ENCODE measurements around the gene FUCA1. TPM values are rescaled to one million over a fixed set of nuclear protein-coding genes. Genes with fewer than 3 reads are reported as not detected.
"Not testable (repeated sequence)": the region's sequence is repeated elsewhere in the genome, so short reads cannot be mapped to it uniquely, and the experiment has no call there.

The FUCA1 gene
- total and polyA plus RNA-seq, 5 experiments from 2014 or later: 8.1 to 18.4 (median 13.8) TPM

GRCh38 chr1:23826590-23826989, 41.5 kb downstream of the FUCA1 start:
- H3K4me1 Mint-ChIP-seq: peaks cover 16 to 29% (median 25%) of the 10 kb centered on the region in 4 donors
- not testable (repeated sequence) for DNase-seq, H3K9me3 Mint-ChIP-seq, H3K27me3 Mint-ChIP-seq, ATAC-seq, H3K36me3 Mint-ChIP-seq
- POLR2A ChIA-PET: interaction anchor here (1.7 to 3.7 kb wide), 4 partner anchors 10 to 49 kb away, joined by 9 to 29 read pairs (median 16); partner anchors contain the start of genes GALE and PITHD1
- H3K4me3 Mint-ChIP-seq: peak overlapping the region in 6 of 10 donors; percentile 31 to 96 (median 50)
- peak overlapping the region in 3 of 10 donors; percentile 11 to 63 (median 43) for H3K27ac Mint-ChIP-seq

GRCh38 chr1:23825762-23826522, 42.1 kb downstream of the FUCA1 start:
- peak in 1 of 10 donors; percentile 10 for DNase-seq
- no peaks in the 10 kb centered on the region for H3K27me3 Mint-ChIP-seq
- H3K27ac Mint-ChIP-seq: peak overlapping the region; percentile 93 to 98 (median 96)
- H3K4me1 Mint-ChIP-seq: peaks cover 16 to 29% (median 25%) of the 10 kb centered on the region in 4 donors
- peaks cover 0 to 2% (median 0%) of the 10 kb centered on the region in 3 donors for H3K36me3 Mint-ChIP-seq
- H3K4me3 Mint-ChIP-seq: peak overlapping the region; percentile 90 to 97 (median 94)
- ATAC-seq: peak in 1 of 2 donors; percentile 8
- no peaks in the 10 kb centered on the region for H3K9me3 Mint-ChIP-seq
- POLR2A ChIA-PET: interaction anchor here (0.6 to 3.7 kb wide), 22 partner anchors 9 to 1604 kb away, joined by 3 to 29 read pairs (median 4); partner anchors contain the start of genes ELOA, FUCA1, GALE and LYPLA2

DNA sequence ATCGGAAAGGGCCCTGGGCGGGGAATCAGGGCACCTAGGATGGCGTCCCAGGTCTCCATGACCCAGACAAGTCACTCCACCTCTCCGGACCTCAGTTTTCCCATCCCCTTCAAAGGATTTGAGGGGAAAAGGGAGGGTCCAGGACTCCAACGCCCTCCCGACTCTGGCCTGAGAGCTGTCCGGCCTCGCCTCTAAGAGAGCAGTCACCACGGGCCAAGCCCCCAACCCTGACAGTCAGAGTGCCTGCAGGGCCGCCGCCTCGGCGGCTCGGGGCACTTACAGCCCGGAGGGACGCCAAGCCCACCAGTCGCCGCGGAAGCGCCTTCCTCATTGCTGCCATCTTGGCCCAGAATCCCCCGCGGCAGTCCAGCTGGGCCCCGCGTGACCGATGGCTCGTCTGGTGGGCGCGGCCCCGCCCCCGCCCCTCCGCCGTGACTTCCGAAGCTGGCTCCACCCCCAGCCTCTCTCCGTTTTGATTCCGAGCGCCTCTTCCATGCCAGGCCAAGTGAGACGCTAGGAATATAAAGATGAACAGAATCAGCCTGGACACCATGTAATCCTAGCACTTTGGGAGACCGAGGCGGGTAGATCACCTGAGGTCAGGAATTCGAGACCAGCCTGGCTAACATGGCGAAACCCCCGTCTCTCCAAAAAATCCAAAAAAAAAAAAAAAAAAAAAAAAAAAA, 42.9 kb downstream of the FUCA1 start, which contains the start of gene HMGCL:
HMGCL (minus strand) TSS at position 354 of the 686 bp plus-strand sequence; CDS start at position 340, 14 bp downstream.
- POLR2A ChIA-PET: interaction anchor here (0.6 to 3.7 kb wide), 24 partner anchors 8 to 1605 kb away, joined by 3 to 29 read pairs (median 4); partner anchors contain the start of genes ELOA, FUCA1, GALE and LYPLA2
- DNase-seq: peak; percentile 81 to 93 (median 85)
- Mint-ChIP-seq H3K27ac (peak within 1 kb of the TSS; percentile 93 to 98 (median 96)), H3K36me3 (peaks cover 0 to 4% (median 3%) of the 10 kb centered on the region in 3 donors), H3K4me1 (peaks cover 19 to 29% (median 25%) of the 10 kb centered on the region in 4 donors), H3K4me3 (peak within 1 kb of the TSS; percentile 90 to 97 (median 94)), H3K9me3 (no peaks in the 10 kb centered on the region), H3K27me3 (no peaks in the 10 kb centered on the region)
- peak; percentile 97 for ATAC-seq

GRCh38 chr1:23824711-23825075, 43.4 kb downstream of the FUCA1 start:
- DNase-seq: no peak
- Mint-ChIP-seq H3K4me3 (peak overlapping the region; percentile 90 to 97 (median 94)), H3K27ac (peak overlapping the region; percentile 93 to 98 (median 96)), H3K27me3 (no peaks in the 10 kb centered on the region), H3K9me3 (no peaks in the 10 kb centered on the region), H3K4me1 (peaks cover 19 to 29% (median 25%) of the 10 kb centered on the region in 4 donors), H3K36me3 (peaks cover 0 to 6% (median 4%) of the 10 kb centered on the region in 3 donors)
- POLR2A ChIA-PET: interaction anchor here (0.6 to 3.7 kb wide), 16 partner anchors 8 to 135 kb away, joined by 3 to 29 read pairs (median 6); partner anchors contain the start of genes FUCA1, GALE, LYPLA2 and PITHD1
- peak; percentile 9 for ATAC-seq

DNA sequence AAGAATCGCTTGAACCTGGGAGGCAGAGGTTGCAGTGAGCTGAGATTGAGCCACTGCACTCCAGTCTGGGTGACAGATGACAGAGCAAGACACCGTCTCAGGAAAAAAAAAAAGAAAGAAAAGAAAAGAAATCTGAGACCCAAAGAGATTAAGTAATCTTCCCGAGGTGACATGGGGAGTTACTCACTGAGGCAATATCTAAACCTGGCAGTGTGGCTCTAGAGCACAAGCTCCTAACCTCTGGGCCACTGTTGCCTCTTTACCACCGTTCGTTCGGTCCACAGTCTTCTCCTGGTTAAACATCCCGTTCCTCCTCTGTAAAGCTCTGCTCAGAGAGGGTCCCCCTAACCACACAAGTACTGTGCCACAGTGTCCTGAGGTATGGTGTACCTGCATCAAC, 44.3 kb downstream of the FUCA1 start:
- POLR2A ChIA-PET: interaction anchor here (2.7 to 3.7 kb wide), 3 partner anchors 13 to 46 kb away, joined by 9 to 29 read pairs (median 16); partner anchors contain the start of genes GALE and PITHD1
- DNase-seq: no peak
- peak overlapping the region in 9 of 10 donors; percentile 66 to 98 (median 94) for H3K27ac Mint-ChIP-seq
- no peak for ATAC-seq
- H3K27me3 Mint-ChIP-seq: no peaks in the 10 kb centered on the region
- H3K36me3 Mint-ChIP-seq: peaks cover 0 to 9% (median 4%) of the 10 kb centered on the region in 3 donors
- H3K4me1 Mint-ChIP-seq: peaks cover 19 to 29% (median 25%) of the 10 kb centered on the region in 4 donors
- H3K9me3 Mint-ChIP-seq: no peaks in the 10 kb centered on the region
- peak overlapping the region; percentile 41 to 97 (median 82) for H3K4me3 Mint-ChIP-seq

GRCh38 chr1:23817633-23818032, 50.5 kb downstream of the FUCA1 start:
- DNase-seq (no peak), ATAC-seq (no peak)
- H3K4me1 Mint-ChIP-seq: peaks cover 0 to 8% (median 2%) of the 10 kb centered on the region in 4 donors
- H3K4me3 Mint-ChIP-seq: no peak overlapping the region
- POLR2A ChIA-PET: interaction anchor here (2.5 kb wide), 1 partner anchor 8 kb away, joined by 15 read pairs; the partner anchor contains the start of gene HMGCL
- H3K36me3 Mint-ChIP-seq: peaks cover 0 to 67% (median 17%) of the 10 kb centered on the region in 3 donors
- H3K27me3 Mint-ChIP-seq: no peaks in the 10 kb centered on the region
- no peaks in the 10 kb centered on the region for H3K9me3 Mint-ChIP-seq
- H3K27ac Mint-ChIP-seq: no peak overlapping the region

DNA sequence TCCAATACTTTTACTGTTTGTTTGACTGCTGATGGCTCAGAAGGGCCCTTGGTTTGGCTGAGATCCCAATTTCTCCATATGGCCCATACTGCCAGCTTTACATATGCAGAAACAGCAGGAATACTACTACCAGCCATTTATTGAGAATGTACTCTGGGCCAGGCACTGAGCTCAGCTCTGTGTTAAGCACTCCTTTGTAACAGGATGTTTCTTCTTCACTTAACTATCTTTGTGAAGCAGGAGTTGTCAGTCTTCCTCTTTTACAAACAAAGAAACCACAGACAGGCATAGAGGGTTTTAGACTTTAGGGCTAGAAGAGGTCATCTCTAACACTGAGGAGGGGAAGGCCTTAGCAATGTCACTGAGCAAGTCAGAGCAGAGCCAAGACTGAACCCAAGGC, 51.2 kb downstream of the FUCA1 start:
- H3K4me1 Mint-ChIP-seq: peaks cover 0 to 6% (median 2%) of the 10 kb centered on the region in 4 donors
- no peak overlapping the region for H3K27ac Mint-ChIP-seq
- H3K36me3 Mint-ChIP-seq: peaks cover 0 to 71% (median 17%) of the 10 kb centered on the region in 3 donors
- ATAC-seq (no peak), DNase-seq (no peak)
- no peak overlapping the region for H3K4me3 Mint-ChIP-seq
- POLR2A ChIA-PET: interaction anchor here (2.5 kb wide), 1 partner anchor 9 kb away, joined by 15 read pairs; the partner anchor contains the start of gene HMGCL
- no peaks in the 10 kb centered on the region for H3K9me3 Mint-ChIP-seq
- no peaks in the 10 kb centered on the region for H3K27me3 Mint-ChIP-seq

- H3K27ac Mint-ChIP-seq: no peak overlapping the region
- no peak for DNase-seq
- H3K4me1 Mint-ChIP-seq: peaks cover 0 to 3% (median 2%) of the 10 kb centered on the region in 4 donors
- H3K4me3 Mint-ChIP-seq: no peak overlapping the region
- no peaks in the 10 kb centered on the region for H3K9me3 Mint-ChIP-seq
- H3K27me3 Mint-ChIP-seq: no peaks in the 10 kb centered on the region
- peaks cover 0 to 71% (median 17%) of the 10 kb centered on the region in 3 donors for H3K36me3 Mint-ChIP-seq
- POLR2A ChIA-PET: interaction anchor here (2.5 kb wide), 1 partner anchor 9 kb away, joined by 15 read pairs; the partner anchor contains the start of gene HMGCL
- ATAC-seq: no peak
These were observed 51.7 kb downstream of the FUCA1 start for GRCh38 chr1:23816361-23816760.

DNA sequence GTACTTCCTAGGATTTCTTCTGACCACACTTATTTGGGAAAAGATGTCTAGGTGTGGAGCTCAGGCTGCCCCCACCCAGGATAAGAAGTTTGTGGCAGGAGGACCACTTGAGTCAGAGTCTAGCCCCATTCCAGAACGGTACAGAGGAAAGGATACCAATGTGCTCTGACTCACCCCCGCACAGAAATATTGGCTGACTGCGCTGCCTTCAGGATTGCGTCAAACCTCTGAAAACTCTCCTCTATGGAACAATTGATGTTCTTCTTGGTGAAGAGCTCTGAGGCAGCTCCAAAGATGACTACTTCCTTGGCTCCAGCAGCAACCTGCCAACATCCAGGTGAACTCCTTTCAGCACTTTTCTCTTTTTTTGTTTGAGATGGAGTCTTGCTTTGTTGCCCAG, 54.1 kb downstream of the FUCA1 start:
- H3K4me3 Mint-ChIP-seq: no peak overlapping the region
- H3K27ac Mint-ChIP-seq: peak overlapping the region in 1 of 10 donors; percentile 49
- ATAC-seq (no peak), DNase-seq (no peak)
- peaks cover 0 to 72% (median 14%) of the 10 kb centered on the region in 3 donors for H3K36me3 Mint-ChIP-seq
- H3K27me3 Mint-ChIP-seq: no peaks in the 10 kb centered on the region
- peaks cover 8 to 20% (median 18%) of the 10 kb centered on the region in 4 donors for H3K4me1 Mint-ChIP-seq
- no peaks in the 10 kb centered on the region for H3K9me3 Mint-ChIP-seq
- POLR2A ChIA-PET: interaction anchor here (0.6 kb wide), 1 partner anchor 84 kb away, joined by 3 read pairs; no protein-coding TSS in a partner anchor

DNA sequence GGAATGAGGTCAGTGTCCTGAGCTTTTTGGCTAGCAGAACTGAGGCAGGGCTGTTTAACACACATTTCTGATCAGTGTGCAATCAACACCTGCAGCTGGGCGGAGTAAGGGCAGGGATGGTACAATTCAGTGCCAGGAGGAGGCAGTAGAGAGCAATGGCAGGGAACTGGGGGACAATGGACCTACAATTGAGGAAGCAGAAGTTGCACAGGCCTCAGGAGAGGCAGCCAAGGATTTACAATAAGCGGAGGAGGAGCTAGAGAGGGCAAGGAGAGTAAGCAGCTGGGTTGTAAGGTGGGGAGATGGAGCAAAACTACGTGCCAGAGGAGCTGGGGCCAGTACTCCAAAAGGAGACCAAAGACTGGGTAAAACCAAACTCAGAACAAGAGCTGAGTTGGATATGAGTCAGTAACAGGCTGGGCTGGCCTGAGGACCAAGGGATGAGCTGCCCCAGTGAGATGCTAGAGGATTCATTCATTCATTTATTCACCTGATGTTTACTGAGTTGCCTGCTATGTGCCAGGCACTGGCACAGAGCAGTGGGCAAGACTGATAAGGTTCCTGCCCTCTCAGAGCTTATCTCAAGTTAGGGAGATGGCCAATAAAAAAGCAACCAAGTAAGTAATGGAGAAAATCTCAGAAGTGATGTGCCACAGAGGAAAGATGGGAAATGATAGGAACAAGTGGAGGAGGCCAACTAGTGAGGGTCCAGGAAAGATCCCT, 57.1 kb downstream of the FUCA1 start:
- POLR2A ChIA-PET: interaction anchor here (0.8 to 3.1 kb wide), 7 partner anchors 10 to 106 kb away, joined by 3 to 16 read pairs (median 6); partner anchors contain the start of genes GALE and HMGCL
- ATAC-seq (peak; percentile 75 to 79), DNase-seq (peak in 8 of 10 donors; percentile 41 to 67 (median 54))
- Mint-ChIP-seq H3K4me3 (no peak overlapping the region), H3K27me3 (no peaks in the 10 kb centered on the region), H3K36me3 (peaks cover 0 to 47% (median 5%) of the 10 kb centered on the region in 3 donors), H3K27ac (peak overlapping the region in 7 of 10 donors; percentile 16 to 79 (median 65)), H3K9me3 (no peaks in the 10 kb centered on the region), H3K4me1 (peaks cover 9 to 23% (median 18%) of the 10 kb centered on the region in 4 donors)

DNA sequence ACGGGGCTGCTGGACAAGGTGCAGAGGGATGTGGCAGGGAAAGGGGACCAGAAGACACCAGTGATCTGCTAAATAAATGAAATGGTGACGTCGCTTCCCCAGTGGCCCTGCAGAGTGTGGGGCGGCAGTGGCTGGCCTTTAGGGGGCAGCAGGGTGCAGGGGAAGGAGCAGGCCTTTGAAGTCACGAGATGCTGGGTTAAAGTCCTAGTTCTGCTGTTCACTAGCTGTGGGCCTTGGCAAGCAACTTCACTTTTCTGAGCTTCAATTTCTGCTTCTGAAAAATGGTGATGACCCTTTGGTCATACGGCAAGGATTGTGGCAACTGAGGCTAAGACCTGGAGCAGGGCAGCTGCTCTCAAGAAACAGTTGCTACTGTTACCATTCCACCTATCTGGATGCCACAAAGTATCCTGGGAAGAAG, 58.3 kb downstream of the FUCA1 start:
- H3K27ac Mint-ChIP-seq: peak overlapping the region in 6 of 10 donors; percentile 15 to 67 (median 47)

More for the DNA sequence above, 58.3 kb downstream of the FUCA1 start:
- Mint-ChIP-seq H3K9me3 (no peaks in the 10 kb centered on the region), H3K4me3 (peak overlapping the region in 1 of 10 donors; percentile 2), H3K36me3 (peaks cover 0 to 41% (median 5%) of the 10 kb centered on the region in 3 donors), H3K27me3 (no peaks in the 10 kb centered on the region), H3K4me1 (peaks cover 12 to 26% (median 18%) of the 10 kb centered on the region in 4 donors)
- peak; percentile 97 to 98 for ATAC-seq
- DNase-seq: peak; percentile 75 to 89 (median 81)
- POLR2A ChIA-PET: interaction anchor here (0.6 to 3.1 kb wide), 6 partner anchors 9 to 107 kb away, joined by 3 to 16 read pairs (median 6); partner anchors contain the start of genes FUCA1, GALE and HMGCL

All from naive thymus-derived CD8-positive, alpha-beta T cell (primary cell).